T-helper 1 cell treated with Interleukin-12 subunit alpha and Interleukin-12 subunit beta and Interleukin-4 antibody, amounts not matched to agents 30 μg/mL and 1 μg/mL, for 36 hours (primary cell): ENCODE data around the gene APBB2.

ENCODE experiments used
- H3K27ac Mint-ChIP-seq: one replicate; pipeline ENCODE4 v1.8.0; 2021; ENCODE audit warnings: mild to moderate bottlenecking, mixed read lengths
- H3K27me3 Mint-ChIP-seq: one replicate; pipeline ENCODE4 v1.8.0; 2021; ENCODE audit warnings: low read depth, mixed read lengths
- H3K36me3 Mint-ChIP-seq: one replicate; pipeline ENCODE4 v1.8.0; 2021; ENCODE audit warnings: low read depth, mixed read lengths
- H3K4me1 Mint-ChIP-seq: one replicate; pipeline ENCODE4 v1.8.0; 2021; ENCODE audit warnings: low read depth, mixed read lengths
- H3K4me3 Mint-ChIP-seq: one replicate; pipeline ENCODE4 v1.8.0; 2021; ENCODE audit warnings: mild to moderate bottlenecking, moderate library complexity, mixed read lengths
- H3K9me3 Mint-ChIP-seq: one replicate; pipeline ENCODE4 v1.8.0; 2021; ENCODE audit warnings: mixed read lengths

Gene APBB2

DNA sequence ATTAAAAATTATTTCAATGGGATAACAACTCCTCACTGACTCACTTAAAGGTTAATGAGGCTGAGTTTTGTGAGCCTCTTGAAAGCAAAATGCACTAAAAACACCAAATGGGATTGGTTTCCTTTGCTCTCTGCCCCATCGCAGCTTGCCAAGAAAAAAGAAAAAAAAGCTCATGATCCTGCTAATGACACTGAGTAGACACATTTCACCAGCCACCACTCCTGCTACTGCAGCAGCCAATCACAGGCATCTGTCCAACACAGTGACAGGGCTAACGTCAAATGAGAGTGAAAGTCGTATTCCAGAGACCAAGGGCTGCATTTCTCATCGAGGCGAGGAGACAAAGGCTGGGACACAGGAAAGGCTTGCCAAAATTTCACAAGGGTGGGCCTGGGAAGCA, 5.2 kb downstream of the APBB2 start:
- Mint-ChIP-seq H3K36me3 (no peaks in the 10 kb centered on the region), H3K4me3 (no peak overlapping the region), H3K27me3 (peaks cover 22% of the 10 kb centered on the region), H3K27ac (no peak overlapping the region), H3K4me1 (peaks cover 14% of the 10 kb centered on the region), H3K9me3 (no peaks in the 10 kb centered on the region)

DNA sequence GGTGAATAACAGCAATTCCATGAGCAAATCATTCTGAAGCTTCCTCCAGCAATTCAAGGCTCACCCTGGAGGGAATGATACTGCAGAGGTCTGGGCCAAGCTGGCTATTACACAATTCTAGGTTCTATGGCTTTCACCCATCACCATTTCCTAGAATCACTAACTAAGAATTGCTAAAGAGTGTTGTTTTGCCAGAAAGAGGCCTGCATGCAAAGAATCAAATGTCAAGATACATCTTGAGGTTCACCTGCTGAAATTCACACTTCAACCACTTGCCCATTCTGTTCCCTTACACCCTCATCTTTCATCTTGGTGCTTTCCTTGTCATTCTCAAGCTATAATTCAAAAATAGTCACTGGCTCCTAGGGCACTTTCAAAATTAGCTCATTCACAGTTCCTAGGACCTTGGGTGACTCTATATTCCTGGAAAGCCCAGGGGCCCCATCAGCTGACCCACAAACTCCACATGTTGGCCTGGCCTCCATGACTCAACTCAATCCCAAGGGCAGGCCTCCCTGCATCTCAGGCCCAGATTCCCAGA, 7.0 kb downstream of the APBB2 start:
- H3K9me3 Mint-ChIP-seq, result no peaks in the 10 kb centered on the region
- peaks cover 11% of the 10 kb centered on the region for H3K27me3 Mint-ChIP-seq
- peaks cover 7% of the 10 kb centered on the region for H3K4me1 Mint-ChIP-seq
- no peaks in the 10 kb centered on the region for H3K36me3 Mint-ChIP-seq
- H3K4me3 Mint-ChIP-seq, result no peak overlapping the region
- peak overlapping the region; percentile 37 for H3K27ac Mint-ChIP-seq

DNA sequence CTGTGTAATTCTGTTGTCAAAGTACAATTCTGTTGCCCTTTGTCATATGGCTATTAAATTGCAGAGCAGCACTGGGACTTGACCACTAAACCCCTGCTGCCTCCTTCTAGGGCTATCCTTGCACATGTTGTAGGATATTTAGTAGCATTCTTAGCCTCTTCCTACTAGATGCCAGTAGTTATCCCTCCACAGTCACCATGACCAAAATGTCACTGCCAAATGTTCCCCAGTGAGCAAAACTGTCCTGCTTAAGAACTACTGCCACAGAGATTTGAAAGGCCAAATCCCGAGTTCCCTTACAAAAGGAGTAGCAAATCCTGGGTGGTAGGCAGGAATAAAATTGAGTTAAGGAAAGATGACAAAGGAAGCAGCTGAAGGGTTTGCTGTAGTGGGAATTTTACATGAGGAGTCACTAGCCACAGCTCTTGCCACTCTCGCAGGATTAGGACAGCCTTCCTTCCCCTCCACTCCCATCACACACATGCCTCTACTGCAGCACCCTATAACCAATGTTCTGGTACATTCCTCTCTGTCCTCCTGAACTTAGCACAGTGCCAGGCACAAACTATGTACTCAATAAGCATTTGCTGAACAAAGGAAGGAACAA, 8.4 kb downstream of the APBB2 start:
- Mint-ChIP-seq H3K4me1 (peaks cover 7% of the 10 kb centered on the region), H3K27me3 (peaks cover 13% of the 10 kb centered on the region), H3K27ac (no peak overlapping the region), H3K9me3 (no peaks in the 10 kb centered on the region), H3K36me3 (no peaks in the 10 kb centered on the region), H3K4me3 (no peak overlapping the region)

DNA sequence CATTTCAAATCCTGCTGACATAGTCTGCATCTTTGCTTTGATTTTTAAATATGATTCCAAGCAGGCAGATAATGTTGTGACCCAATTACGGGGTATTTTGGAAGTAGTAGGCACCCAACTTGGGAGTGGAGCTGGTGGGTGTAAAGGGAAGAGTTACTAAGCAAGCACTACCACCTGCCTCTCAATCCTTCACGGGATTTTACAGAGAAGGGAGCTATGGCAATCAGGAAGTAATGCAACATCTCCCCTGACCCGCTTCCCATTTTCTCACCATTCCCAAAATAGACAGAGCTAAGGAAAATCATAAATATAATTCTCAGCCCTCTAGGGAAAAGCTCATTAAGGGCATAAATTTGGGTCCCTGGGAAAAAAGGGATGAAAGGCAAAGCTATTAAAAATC, 9.2 kb downstream of the APBB2 start:
- H3K9me3 Mint-ChIP-seq, result no peaks in the 10 kb centered on the region
- H3K4me1 Mint-ChIP-seq, result peaks cover 7% of the 10 kb centered on the region
- no peak overlapping the region for H3K27ac Mint-ChIP-seq
- H3K4me3 Mint-ChIP-seq, result no peak overlapping the region
- H3K36me3 Mint-ChIP-seq, result no peaks in the 10 kb centered on the region
- H3K27me3 Mint-ChIP-seq, result peaks cover 13% of the 10 kb centered on the region

DNA sequence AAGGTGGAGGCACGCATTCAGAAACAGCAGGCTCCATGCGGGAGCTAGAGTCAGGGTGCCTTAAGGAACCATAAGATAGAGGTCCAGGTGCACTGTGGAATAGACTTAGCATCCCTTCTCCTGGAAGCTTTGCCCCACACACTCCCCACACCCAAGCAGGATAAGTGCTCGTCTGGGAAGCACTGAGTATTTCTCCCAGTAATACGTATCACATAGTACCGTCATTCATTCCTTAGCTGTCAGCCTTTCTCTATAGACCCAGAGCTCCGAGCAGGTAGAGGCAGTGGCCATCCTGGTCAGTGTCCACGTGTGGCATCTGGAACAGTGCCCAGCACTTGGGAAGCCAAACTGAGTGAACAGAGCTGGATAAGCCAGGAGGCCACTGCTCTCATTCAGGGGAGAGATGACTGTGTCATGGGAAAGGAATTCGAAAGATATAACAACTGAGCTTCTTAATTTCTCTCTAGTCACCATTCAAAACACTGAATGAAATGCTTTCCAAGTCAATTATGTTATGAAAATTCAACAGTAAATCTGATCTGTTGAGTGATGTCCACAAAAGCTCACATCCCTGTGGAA, 9.9 kb downstream of the APBB2 start:
- H3K4me3 Mint-ChIP-seq, result no peak overlapping the region
- H3K27ac Mint-ChIP-seq, result no peak overlapping the region
- no peaks in the 10 kb centered on the region for H3K9me3 Mint-ChIP-seq
- peaks cover 13% of the 10 kb centered on the region for H3K27me3 Mint-ChIP-seq
- H3K36me3 Mint-ChIP-seq, result no peaks in the 10 kb centered on the region
- H3K4me1 Mint-ChIP-seq, result peaks cover 7% of the 10 kb centered on the region

DNA sequence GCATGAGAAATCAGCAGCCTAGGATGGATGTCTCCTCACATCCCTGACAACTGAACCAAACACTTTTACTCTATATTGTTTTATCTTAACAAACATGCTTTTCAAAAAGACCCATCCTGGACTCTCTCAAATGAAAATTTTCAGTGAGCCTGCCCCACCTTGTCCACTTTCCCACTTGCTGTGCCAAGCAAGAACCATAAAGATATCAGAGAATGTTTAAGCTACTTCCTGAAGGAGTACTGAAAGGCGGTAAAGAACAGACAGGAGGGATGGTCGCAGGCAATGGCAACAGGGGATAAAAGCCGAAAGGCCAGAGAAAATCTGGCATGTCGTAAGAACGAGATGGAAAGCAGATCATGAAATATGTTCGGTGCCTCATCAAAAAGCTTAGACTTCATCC, 10.5 kb downstream of the APBB2 start:
- H3K4me3 Mint-ChIP-seq, result no peak overlapping the region
- no peaks in the 10 kb centered on the region for H3K9me3 Mint-ChIP-seq
- H3K27me3 Mint-ChIP-seq, result peaks cover 14% of the 10 kb centered on the region
- no peak overlapping the region for H3K27ac Mint-ChIP-seq
- no peaks in the 10 kb centered on the region for H3K36me3 Mint-ChIP-seq
- peaks cover 7% of the 10 kb centered on the region for H3K4me1 Mint-ChIP-seq

DNA sequence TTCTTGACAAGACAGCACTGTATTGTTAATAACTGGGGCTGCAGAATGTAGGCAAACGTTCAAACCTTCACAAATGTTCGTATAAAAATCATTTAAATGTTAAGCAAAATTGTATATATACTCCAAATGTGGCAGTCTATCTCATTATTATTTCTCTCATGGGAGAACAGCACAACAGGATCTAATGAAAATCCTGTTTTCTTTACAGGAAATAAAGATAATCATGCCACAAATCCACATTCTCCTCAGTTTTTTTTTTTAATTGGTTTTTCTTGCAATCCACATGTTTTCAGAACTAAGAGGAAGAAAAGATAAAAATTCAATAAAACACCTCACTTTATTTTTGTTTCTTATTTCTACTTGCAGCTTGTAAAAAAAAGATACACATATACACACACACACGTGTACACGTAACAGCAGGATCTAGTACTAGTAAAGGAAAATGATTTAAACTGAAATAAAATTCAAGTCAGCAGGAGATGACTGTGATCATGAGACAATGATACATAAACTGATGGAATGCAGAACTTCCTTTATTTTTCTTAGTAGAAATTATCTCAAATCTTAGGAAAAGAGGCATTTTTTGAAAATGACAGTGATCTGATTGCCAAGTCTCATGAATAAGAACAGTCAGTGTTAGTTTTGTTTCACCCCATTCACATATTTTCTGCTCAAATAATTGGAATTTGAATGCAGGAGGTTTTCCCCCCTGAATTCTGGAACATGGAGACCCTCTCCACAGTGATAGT, 11.3 kb downstream of the APBB2 start:
- no peak overlapping the region for H3K27ac Mint-ChIP-seq
- no peak overlapping the region for H3K4me3 Mint-ChIP-seq
- H3K9me3 Mint-ChIP-seq, result no peaks in the 10 kb centered on the region
- peaks cover 6% of the 10 kb centered on the region for H3K4me1 Mint-ChIP-seq
- H3K36me3 Mint-ChIP-seq, result no peaks in the 10 kb centered on the region
- H3K27me3 Mint-ChIP-seq, result peaks cover 16% of the 10 kb centered on the region

DNA sequence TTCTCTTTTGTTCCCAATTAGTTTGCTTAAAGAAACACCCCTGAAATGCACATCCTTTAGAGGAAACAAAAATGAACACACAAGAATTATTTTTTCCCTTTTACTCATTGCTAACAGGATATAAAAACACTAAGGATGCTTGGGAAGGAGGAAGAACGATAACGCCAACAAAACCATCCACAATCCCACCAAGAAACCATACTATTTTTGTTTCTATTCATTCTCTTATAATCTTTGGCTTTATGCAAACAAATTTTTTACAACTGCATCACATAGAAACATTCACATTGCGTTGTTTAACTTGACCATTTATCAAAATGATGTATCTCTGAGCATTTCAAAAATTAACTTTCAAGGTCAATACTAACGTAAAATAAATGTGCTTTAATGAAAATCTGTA, 12.0 kb downstream of the APBB2 start:
- Mint-ChIP-seq H3K27ac (no peak overlapping the region), H3K9me3 (no peaks in the 10 kb centered on the region), H3K27me3 (peaks cover 16% of the 10 kb centered on the region), H3K36me3 (no peaks in the 10 kb centered on the region), H3K4me3 (no peak overlapping the region), H3K4me1 (peaks cover 3% of the 10 kb centered on the region)

DNA sequence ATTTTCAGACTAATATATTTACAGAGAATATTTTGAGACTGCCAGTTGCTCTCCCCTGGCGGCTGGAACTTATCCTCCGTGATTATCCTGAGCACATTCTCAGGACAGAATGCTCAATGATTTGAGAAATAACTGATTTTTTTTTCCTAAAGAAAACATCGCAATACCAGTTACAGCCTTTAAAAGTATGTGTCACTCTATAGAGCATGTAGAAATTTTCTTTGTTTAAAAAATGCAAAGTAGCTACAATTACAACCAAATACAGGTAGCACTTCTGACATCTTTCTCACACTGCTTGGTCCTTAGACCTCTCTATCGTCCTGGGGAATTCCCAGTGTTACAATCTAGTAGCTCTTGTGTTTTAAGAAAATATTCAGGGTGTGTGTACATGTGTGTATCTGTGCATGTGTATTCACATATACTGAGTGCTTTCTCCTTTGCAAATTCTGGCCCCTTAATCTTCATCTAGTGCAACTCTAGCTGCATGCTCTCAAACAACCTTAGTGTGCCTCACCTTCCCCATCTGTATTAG, 13.8 kb downstream of the APBB2 start:
- no peak overlapping the region for H3K4me3 Mint-ChIP-seq
- no peaks in the 10 kb centered on the region for H3K4me1 Mint-ChIP-seq
- peaks cover 16% of the 10 kb centered on the region for H3K27me3 Mint-ChIP-seq
- no peak overlapping the region for H3K27ac Mint-ChIP-seq
- no peaks in the 10 kb centered on the region for H3K36me3 Mint-ChIP-seq
- H3K9me3 Mint-ChIP-seq, result no peaks in the 10 kb centered on the region

DNA sequence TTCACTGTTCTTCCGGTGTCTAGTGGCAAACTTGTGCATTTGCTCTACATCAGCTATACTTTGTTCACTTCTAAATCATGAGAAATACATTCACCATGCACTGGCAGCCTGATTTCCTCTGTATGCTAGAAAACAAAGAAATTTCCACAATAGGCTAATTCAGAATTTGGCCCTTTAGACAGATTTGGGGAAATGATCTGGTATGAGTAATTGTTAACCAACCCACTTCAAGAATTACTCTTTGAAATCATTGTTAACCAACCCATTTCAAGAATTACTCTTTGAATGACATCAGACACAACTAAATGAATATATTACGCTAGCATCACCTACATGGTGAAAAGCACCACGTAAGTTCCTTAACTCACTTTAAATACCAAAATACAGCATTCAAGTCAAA, 14.6 kb downstream of the APBB2 start:
- Mint-ChIP-seq H3K36me3 (no peaks in the 10 kb centered on the region), H3K27me3 (peaks cover 16% of the 10 kb centered on the region), H3K27ac (no peak overlapping the region), H3K9me3 (no peaks in the 10 kb centered on the region), H3K4me3 (no peak overlapping the region), H3K4me1 (no peaks in the 10 kb centered on the region)

DNA sequence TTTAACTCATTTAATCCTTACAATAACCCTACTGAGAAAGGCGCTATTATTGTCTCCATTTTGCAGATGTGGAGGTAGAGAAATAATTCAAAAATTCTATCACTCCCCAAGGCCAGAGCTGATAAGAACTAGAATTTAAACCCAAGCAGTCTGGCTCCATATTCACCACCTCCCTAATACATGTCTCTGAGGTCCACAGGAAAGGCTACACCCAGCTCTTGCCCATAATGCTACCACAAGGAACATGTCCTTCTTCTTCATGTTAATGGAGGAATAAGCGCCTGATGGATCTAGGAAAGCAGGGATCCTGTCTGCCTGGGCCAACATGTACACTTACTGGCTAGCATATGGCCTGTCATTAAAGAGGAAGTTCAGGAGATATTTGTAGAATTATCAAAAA, 16.3 kb downstream of the APBB2 start:
- Mint-ChIP-seq H3K36me3 (no peaks in the 10 kb centered on the region), H3K4me3 (no peak overlapping the region), H3K4me1 (no peaks in the 10 kb centered on the region), H3K27me3 (peaks cover 16% of the 10 kb centered on the region), H3K27ac (no peak overlapping the region), H3K9me3 (no peaks in the 10 kb centered on the region)

DNA sequence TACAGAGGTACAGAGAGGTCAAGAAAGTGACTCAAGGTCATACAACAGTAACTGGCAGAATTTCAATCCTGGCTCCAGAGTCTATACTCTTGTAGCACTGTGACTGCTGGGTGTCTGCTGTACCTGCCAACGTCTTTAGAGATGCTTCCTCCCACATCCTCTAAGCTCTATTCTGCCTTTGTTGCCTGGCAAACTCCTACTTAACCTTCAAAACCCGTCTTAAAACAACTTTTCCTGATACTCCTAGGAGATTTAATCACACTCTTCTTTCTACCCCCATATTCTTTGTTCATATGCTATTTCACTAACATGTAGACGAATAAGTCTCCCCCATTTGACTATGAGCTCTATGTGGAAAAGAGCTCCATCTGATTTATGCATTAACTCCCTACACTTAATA, 16.8 kb downstream of the APBB2 start:
- H3K9me3 Mint-ChIP-seq, result no peaks in the 10 kb centered on the region
- H3K27ac Mint-ChIP-seq, result no peak overlapping the region
- no peaks in the 10 kb centered on the region for H3K4me1 Mint-ChIP-seq
- H3K36me3 Mint-ChIP-seq, result no peaks in the 10 kb centered on the region
- H3K27me3 Mint-ChIP-seq, result peaks cover 15% of the 10 kb centered on the region
- no peak overlapping the region for H3K4me3 Mint-ChIP-seq

DNA sequence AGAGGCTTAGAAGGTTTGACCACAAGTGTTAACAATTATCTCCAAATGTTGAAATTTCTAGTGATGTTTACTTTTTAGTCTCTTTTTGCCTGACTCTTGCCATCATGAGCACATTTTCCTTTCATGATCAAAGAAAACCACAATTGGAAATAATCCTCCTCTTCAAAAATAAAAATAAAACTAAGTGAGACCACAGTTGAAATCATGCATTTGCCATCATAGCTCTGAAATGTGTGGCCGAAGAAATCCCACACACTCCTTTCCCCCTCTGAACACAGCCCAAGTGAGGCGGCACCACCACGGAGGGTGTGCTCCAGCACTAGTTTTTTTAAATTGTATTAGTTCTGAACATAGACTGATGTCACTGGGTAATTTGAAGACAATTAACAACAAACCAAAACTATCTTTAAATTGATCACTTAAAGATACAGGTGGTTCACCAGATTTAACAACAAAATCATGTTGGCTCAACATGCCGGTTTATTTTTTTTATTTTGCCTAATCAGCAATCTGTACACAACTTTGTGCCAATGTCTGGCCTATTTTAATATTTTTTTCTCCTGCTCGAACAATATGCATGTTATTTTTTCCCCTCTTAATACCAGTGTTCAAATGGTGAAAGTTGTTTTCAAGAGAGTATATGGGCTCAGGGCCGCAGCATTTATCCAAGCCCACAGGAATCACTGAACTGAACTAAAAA, 17.6 kb downstream of the APBB2 start:
- Mint-ChIP-seq H3K27ac (no peak overlapping the region), H3K27me3 (peaks cover 8% of the 10 kb centered on the region), H3K4me3 (no peak overlapping the region)

DNA sequence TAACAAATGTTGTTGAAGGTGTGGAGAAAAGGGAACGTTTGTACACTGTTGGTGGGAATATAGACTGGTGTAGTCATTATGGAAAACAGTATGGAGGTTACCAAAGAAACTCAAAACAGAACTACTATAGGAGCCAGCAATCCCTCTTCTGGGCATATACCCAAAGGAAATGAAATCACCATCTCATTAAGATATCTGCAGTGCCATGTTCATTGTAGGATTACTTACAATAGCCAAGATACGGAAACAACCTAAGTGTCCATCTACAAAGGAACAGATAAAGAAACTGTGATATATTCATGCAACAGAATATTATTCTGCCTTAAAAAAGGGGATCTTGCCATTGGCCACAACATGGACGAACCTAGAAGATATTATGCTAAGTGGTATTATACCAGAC, 22.2 kb downstream of the APBB2 start:
- no peaks in the 10 kb centered on the region for H3K36me3 Mint-ChIP-seq
- H3K27ac Mint-ChIP-seq, result no peak overlapping the region
- H3K27me3 Mint-ChIP-seq, result peaks cover 3% of the 10 kb centered on the region
- no peaks in the 10 kb centered on the region for H3K4me1 Mint-ChIP-seq
- no peaks in the 10 kb centered on the region for H3K9me3 Mint-ChIP-seq
- H3K4me3 Mint-ChIP-seq, result no peak overlapping the region

More for the DNA sequence above, 17.6 kb downstream of the APBB2 start:
- H3K4me1 Mint-ChIP-seq, result no peaks in the 10 kb centered on the region
- H3K36me3 Mint-ChIP-seq, result no peaks in the 10 kb centered on the region
- H3K9me3 Mint-ChIP-seq, result no peaks in the 10 kb centered on the region
